HEK293 (cell line): ENCODE results near the gene PIEZO1.

Experiments used
- BCL11B ChIP-seq: fragments of 450-650 bp; formaldehyde crosslinking; IDR thresholded peaks from 2 replicates; pipeline ENCODE4 v1.5.1; 2016; ENCODE audit warnings: low read depth, missing biosample characterization, missing genetic modification characterization
- RBAK ChIP-seq: fragments of 450-650 bp; formaldehyde crosslinking; IDR thresholded peaks from 2 replicates; pipeline ENCODE4 v1.5.1; 2016; ENCODE audit warnings: missing biosample characterization, missing genetic modification characterization
- REPIN1 ChIP-seq: fragments of 450-650 bp; formaldehyde crosslinking; IDR thresholded peaks from 2 replicates; pipeline ENCODE4 v1.5.1; 2017; ENCODE audit warnings: missing biosample characterization, missing genetic modification characterization, low read depth
- SCRT1 ChIP-seq: fragments of 450-650 bp; formaldehyde crosslinking; IDR thresholded peaks from 2 replicates; pipeline ENCODE4 v1.5.1; 2016; ENCODE audit warnings: missing biosample characterization, missing genetic modification characterization, borderline replicate concordance
- SP3 ChIP-seq: fragments of 450-650 bp; formaldehyde crosslinking; IDR thresholded peaks from 2 replicates; pipeline ENCODE4 v1.5.1; 2016; ENCODE audit warnings: missing biosample characterization, missing genetic modification characterization
- ZBTB7A ChIP-seq: fragments of 450-650 bp; formaldehyde crosslinking; IDR thresholded peaks from 2 replicates; pipeline ENCODE4 v1.5.1; 2016; ENCODE audit warnings: low read depth, missing biosample characterization, missing genetic modification characterization
- ZBTB8A ChIP-seq: fragments of 450-650 bp; formaldehyde crosslinking; IDR thresholded peaks from 2 replicates; pipeline ENCODE4 v1.5.1; 2016; ENCODE audit warnings: missing biosample characterization, missing genetic modification characterization
- ZNF18 ChIP-seq: fragments of 450-650 bp; formaldehyde crosslinking; IDR thresholded peaks from 2 replicates; pipeline ENCODE4 v1.5.1; 2016; ENCODE audit warnings: missing biosample characterization, missing genetic modification characterization
- ZNF221 ChIP-seq: fragments of 450-650 bp; formaldehyde crosslinking; IDR thresholded peaks from 2 replicates; pipeline ENCODE4 v1.5.1; 2017; ENCODE audit warnings: missing biosample characterization, missing genetic modification characterization, borderline replicate concordance
- ZNF24 ChIP-seq: fragments of 450-650 bp; formaldehyde crosslinking; IDR thresholded peaks from 2 replicates; pipeline ENCODE4 v1.5.1; 2016; ENCODE audit warnings: missing biosample characterization, missing genetic modification characterization
- ZNF280D ChIP-seq: fragments of 450-650 bp; formaldehyde crosslinking; IDR thresholded peaks from 2 replicates; pipeline ENCODE4 v1.5.1; 2016; ENCODE audit warnings: missing biosample characterization, missing genetic modification characterization
- ZNF354C ChIP-seq: fragments of 450-650 bp; formaldehyde crosslinking; IDR thresholded peaks from 2 replicates; pipeline ENCODE4 v1.5.1; 2016; ENCODE audit warnings: missing biosample characterization, missing genetic modification characterization, low read depth, borderline replicate concordance
- ZNF366 ChIP-seq: fragments of 450-650 bp; formaldehyde crosslinking; conservative IDR thresholded peaks from 2 replicates; pipeline ENCODE4 v1.5.1; 2016; ENCODE audit warnings: missing biosample characterization, missing genetic modification characterization
- ZNF626 ChIP-seq: fragments of 450-650 bp; sonication (Bioruptor Pico); formaldehyde crosslinking; IDR thresholded peaks from 2 replicates; pipeline ENCODE4 v1.5.1; 2018; ENCODE audit warnings: missing biosample characterization, missing genetic modification characterization, inconsistent platforms
- ZNF639 ChIP-seq: fragments of 450-650 bp; formaldehyde crosslinking; IDR thresholded peaks from 2 replicates; pipeline ENCODE4 v1.5.1; 2016; ENCODE audit warnings: missing biosample characterization, missing genetic modification characterization
- ZNF777 ChIP-seq: fragments of 450-650 bp; formaldehyde crosslinking; IDR thresholded peaks from 2 replicates; pipeline ENCODE4 v1.5.1; 2017; ENCODE audit warnings: missing biosample characterization, missing genetic modification characterization, borderline replicate concordance
- ZNF785 ChIP-seq: fragments of 450-650 bp; formaldehyde crosslinking; IDR thresholded peaks from 2 replicates; pipeline ENCODE4 v1.5.1; 2016; ENCODE audit warnings: missing biosample characterization, missing genetic modification characterization
- TF ChIP-seq, protein P1 (sequence below): fragments of 450-650 bp; formaldehyde crosslinking; IDR thresholded peaks from 2 replicates; pipeline ENCODE4 v1.5.1; 2016; ENCODE audit warnings: missing biosample characterization, missing genetic modification characterization
- TF ChIP-seq, protein P2 (sequence below): fragments of 450-650 bp; formaldehyde crosslinking; IDR thresholded peaks from 2 replicates; pipeline ENCODE4 v1.5.1; 2017; ENCODE audit warnings: missing biosample characterization, missing genetic modification characterization
- TF ChIP-seq, protein P3 (sequence below): fragments of 450-650 bp; formaldehyde crosslinking; IDR thresholded peaks from 2 replicates; pipeline ENCODE4 v1.5.1; 2016; ENCODE audit warnings: missing biosample characterization, missing genetic modification characterization
- TF ChIP-seq, protein P4 (sequence below): fragments of 450-650 bp; formaldehyde crosslinking; IDR thresholded peaks from 2 replicates; pipeline ENCODE4 v1.5.1; 2016; ENCODE audit warnings: missing biosample characterization, missing genetic modification characterization

Gene PIEZO1

DNA sequence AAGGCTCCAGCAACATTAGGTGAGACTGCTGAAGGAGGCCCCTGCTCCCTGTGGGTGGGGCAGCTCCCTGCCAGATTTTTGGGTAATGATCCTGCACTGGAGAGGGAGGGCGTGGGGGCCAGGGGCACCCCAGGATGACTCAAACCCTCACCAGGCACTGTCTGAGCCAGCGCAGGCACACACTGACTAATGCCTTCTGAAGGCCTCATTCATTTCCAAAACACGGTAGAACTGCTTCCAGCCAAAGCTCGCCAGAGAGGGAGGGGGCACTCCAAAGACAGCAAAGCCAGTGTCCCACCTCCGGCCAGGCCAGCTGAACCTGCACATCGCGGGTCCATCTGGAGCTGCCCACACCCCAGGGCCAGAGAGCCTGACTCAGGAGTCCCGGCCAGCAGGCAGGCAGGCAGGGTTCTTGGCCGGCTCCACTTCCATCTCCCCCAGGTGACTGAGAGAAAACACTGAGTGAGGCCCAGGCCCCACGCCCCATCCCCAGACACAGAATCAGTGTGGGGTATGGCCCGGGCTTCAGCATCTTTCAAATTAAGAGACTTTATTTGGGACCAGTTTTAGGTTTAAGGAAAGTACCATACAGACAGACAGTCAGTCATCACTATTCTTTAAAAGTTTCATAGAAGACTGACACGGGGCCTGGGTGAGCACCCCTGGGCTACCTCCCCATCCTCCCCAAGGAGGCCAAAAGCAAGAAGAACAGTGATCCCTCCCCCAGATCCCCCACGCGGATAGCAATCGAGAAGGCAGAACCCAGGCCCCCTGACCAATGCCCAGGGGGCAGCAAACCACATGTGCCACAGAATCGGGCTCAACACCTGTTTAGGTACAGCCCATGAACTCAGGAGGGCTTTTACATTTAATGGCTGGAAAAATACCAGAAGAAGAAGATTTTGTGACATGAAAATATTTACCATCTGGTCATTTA, 2.3 kb downstream of the PIEZO1 start (continued):
- no peak for TF ChIP-seq ZNF639 (tag by site-specific recombination)
- no peak for TF ChIP-seq ZNF24 (tag by site-specific recombination)
- no peak for TF ChIP-seq ZNF18 (tag by site-specific recombination)
- no peak for TF ChIP-seq ZNF280D (tag by site-specific recombination)
- TF ChIP-seq, protein P1, sequence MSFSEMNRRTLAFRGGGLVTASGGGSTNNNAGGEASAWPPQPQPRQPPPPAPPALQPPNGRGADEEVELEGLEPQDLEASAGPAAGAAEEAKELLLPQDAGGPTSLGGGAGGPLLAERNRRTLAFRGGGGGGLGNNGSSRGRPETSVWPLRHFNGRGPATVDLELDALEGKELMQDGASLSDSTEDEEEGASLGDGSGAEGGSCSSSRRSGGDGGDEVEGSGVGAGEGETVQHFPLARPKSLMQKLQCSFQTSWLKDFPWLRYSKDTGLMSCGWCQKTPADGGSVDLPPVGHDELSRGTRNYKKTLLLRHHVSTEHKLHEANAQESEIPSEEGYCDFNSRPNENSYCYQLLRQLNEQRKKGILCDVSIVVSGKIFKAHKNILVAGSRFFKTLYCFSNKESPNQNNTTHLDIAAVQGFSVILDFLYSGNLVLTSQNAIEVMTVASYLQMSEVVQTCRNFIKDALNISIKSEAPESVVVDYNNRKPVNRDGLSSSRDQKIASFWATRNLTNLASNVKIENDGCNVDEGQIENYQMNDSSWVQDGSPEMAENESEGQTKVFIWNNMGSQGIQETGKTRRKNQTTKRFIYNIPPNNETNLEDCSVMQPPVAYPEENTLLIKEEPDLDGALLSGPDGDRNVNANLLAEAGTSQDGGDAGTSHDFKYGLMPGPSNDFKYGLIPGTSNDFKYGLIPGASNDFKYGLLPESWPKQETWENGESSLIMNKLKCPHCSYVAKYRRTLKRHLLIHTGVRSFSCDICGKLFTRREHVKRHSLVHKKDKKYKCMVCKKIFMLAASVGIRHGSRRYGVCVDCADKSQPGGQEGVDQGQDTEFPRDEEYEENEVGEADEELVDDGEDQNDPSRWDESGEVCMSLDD (tag by site-specific recombination), result no peak
- TF ChIP-seq, protein P2, sequence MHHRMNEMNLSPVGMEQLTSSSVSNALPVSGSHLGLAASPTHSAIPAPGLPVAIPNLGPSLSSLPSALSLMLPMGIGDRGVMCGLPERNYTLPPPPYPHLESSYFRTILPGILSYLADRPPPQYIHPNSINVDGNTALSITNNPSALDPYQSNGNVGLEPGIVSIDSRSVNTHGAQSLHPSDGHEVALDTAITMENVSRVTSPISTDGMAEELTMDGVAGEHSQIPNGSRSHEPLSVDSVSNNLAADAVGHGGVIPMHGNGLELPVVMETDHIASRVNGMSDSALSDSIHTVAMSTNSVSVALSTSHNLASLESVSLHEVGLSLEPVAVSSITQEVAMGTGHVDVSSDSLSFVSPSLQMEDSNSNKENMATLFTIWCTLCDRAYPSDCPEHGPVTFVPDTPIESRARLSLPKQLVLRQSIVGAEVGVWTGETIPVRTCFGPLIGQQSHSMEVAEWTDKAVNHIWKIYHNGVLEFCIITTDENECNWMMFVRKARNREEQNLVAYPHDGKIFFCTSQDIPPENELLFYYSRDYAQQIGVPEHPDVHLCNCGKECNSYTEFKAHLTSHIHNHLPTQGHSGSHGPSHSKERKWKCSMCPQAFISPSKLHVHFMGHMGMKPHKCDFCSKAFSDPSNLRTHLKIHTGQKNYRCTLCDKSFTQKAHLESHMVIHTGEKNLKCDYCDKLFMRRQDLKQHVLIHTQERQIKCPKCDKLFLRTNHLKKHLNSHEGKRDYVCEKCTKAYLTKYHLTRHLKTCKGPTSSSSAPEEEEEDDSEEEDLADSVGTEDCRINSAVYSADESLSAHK (tag by site-specific recombination), result no peak
- TF ChIP-seq, protein P3, sequence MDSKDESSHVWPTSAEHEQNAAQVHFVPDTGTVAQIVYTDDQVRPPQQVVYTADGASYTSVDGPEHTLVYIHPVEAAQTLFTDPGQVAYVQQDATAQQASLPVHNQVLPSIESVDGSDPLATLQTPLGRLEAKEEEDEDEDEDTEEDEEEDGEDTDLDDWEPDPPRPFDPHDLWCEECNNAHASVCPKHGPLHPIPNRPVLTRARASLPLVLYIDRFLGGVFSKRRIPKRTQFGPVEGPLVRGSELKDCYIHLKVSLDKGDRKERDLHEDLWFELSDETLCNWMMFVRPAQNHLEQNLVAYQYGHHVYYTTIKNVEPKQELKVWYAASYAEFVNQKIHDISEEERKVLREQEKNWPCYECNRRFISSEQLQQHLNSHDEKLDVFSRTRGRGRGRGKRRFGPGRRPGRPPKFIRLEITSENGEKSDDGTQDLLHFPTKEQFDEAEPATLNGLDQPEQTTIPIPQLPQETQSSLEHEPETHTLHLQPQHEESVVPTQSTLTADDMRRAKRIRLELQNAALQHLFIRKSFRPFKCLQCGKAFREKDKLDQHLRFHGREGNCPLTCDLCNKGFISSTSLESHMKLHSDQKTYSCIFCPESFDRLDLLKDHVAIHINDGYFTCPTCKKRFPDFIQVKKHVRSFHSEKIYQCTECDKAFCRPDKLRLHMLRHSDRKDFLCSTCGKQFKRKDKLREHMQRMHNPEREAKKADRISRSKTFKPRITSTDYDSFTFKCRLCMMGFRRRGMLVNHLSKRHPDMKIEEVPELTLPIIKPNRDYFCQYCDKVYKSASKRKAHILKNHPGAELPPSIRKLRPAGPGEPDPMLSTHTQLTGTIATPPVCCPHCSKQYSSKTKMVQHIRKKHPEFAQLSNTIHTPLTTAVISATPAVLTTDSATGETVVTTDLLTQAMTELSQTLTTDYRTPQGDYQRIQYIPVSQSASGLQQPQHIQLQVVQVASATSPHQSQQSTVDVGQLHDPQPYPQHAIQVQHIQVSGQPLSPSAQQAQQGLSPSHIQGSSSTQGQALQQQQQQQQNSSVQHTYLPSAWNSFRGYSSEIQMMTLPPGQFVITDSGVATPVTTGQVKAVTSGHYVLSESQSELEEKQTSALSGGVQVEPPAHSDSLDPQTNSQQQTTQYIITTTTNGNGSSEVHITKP (tag by site-specific recombination), result no peak; the same call in 1 of the 2 replicates
- TF ChIP-seq SCRT1 (tag by site-specific recombination), result no peak
- no peak for TF ChIP-seq ZBTB8A (tag by site-specific recombination)
- no peak for TF ChIP-seq ZNF626 (tag by site-specific recombination)
- TF ChIP-seq, protein P4, sequence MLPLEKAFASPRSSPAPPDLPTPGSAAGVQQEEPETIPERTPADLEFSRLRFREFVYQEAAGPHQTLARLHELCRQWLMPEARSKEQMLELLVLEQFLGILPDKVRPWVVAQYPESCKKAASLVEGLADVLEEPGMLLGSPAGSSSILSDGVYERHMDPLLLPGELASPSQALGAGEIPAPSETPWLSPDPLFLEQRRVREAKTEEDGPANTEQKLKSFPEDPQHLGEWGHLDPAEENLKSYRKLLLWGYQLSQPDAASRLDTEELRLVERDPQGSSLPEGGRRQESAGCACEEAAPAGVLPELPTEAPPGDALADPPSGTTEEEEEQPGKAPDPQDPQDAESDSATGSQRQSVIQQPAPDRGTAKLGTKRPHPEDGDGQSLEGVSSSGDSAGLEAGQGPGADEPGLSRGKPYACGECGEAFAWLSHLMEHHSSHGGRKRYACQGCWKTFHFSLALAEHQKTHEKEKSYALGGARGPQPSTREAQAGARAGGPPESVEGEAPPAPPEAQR (tag by site-specific recombination), result no peak
- no peak for TF ChIP-seq ZNF785
- no peak for TF ChIP-seq SP3
- TF ChIP-seq ZBTB7A (tag by site-specific recombination), result no peak
- TF ChIP-seq RBAK (tag by site-specific recombination), result no peak
- no peak for TF ChIP-seq ZNF366 (tag by site-specific recombination)
- no peak for TF ChIP-seq BCL11B (tag by site-specific recombination)
- TF ChIP-seq ZNF221 (tag by site-specific recombination), result no peak
- TF ChIP-seq REPIN1 (tag by site-specific recombination), result no peak
- TF ChIP-seq ZNF354C (tag by site-specific recombination), result no peak
- TF ChIP-seq ZNF777 (tag by site-specific recombination), result no peak
